Measurements from ENCODE around the gene MXRA8. TPM values are rescaled to one million over a fixed set of nuclear protein-coding genes. Genes with fewer than 3 reads are reported as not detected.

The MXRA8 gene
- polyA plus RNA-seq, 2 donors = 7.5 to 14.7 TPM

GRCh38 chr1:1312450-1313314, 45.7 kb downstream of the MXRA8 start:
- WGBS, 2 donors = 87 to 90% methylated on average over 48 to 49 of the region's 49 CpGs
- peaks cover 0 to 52% of the 10 kb centered on the region in 2 donors for H3K36me3 ChIP-seq (ENCODE audit: control insufficient read depth in 2 of 2, insufficient read depth in 2 of 2, low read length in 1 of 2)
- H3K27ac ChIP-seq (ENCODE audit: low read depth in 2 of 2, low read length in 1 of 2) = no peak overlapping the region

DNA sequence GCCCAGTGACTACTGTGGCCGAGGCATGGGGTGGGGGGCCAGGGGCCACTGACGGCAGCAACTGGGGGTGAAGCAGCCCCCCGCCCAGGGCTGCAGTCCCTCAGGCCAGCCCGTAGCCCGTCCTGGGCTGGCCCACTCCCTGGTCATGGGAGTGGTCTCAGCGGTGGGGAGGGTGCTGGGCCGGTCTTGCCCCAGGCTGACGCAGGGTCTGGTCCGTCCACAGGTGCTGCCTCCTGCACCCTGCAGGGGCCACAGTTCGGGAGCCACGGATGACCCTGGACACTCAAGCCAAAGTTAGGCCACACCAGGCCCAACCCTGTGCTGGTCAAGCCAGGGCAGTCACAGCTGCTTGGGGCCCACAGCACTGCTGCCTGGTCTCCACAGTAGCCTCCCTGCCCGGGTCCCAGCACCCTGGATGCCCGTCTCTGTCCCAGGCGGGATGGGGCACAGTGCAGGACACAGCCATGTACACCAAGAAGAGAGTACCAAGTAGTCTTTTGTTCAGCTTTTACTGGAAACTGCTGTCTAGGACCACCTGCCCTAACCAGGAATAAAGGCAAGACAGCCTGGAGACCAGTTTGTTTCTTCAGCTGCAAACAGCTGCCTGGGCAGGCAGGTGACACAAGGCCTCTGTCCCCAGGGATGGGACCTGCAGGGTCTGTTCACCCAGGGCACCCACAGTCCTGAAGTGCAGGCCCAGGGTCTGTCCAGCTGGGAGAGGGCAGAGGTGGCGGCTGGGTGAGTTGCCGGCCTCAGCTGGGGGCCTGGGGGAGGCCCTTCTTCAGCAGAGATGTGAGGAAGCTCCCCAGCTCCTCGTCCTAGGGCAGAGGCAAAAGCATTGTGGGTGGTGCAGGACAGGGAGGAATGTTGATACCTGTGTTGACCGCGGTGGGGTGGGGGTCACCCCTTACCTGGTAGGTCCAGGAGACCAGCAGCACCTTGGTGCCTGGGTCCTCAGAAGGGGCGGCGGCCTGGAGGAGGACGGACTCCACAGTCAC, 46.9 kb downstream of the MXRA8 start:
- WGBS, 2 donors = 88 to 89% methylated on average over 22 of the region's 22 CpGs
- H3K27me3 ChIP-seq (ENCODE audit: control insufficient read depth in 1 of 2, insufficient read depth in 2 of 2, low read length in 2 of 2) = no peaks in the 10 kb centered on the region
- peak overlapping the region in 1 of 2 donors; percentile 7 for H3K4me3 ChIP-seq (ENCODE audit: low read depth in 1 of 2, low read length in 2 of 2)
- H3K36me3 ChIP-seq (ENCODE audit: control insufficient read depth in 2 of 2, insufficient read depth in 2 of 2, low read length in 1 of 2) = peaks cover 0 to 52% of the 10 kb centered on the region in 2 donors
- no peaks in the 10 kb centered on the region for H3K9me3 ChIP-seq (ENCODE audit: control insufficient read depth in 2 of 2, insufficient read depth in 1 of 2, low read depth in 1 of 2, low read length in 1 of 2)
- peak overlapping the region in 1 of 2 donors; percentile 28 for H3K27ac ChIP-seq (ENCODE audit: low read depth in 2 of 2, low read length in 1 of 2)
- peaks cover 8 to 29% of the 10 kb centered on the region in 2 donors for H3K4me1 ChIP-seq (ENCODE audit: control insufficient read depth in 2 of 2, insufficient read depth in 2 of 2, low read length in 1 of 2)

More at GRCh38 chr1:1312450-1313314, 45.7 kb downstream of the MXRA8 start:
- no peak overlapping the region for H3K4me3 ChIP-seq (ENCODE audit: low read depth in 1 of 2, low read length in 2 of 2)
- no peaks in the 10 kb centered on the region for H3K9me3 ChIP-seq (ENCODE audit: control insufficient read depth in 2 of 2, insufficient read depth in 1 of 2, low read depth in 1 of 2, low read length in 1 of 2)
- H3K27me3 ChIP-seq (ENCODE audit: control insufficient read depth in 1 of 2, insufficient read depth in 2 of 2, low read length in 2 of 2) = no peaks in the 10 kb centered on the region
- H3K4me1 ChIP-seq (ENCODE audit: control insufficient read depth in 2 of 2, insufficient read depth in 2 of 2, low read length in 1 of 2) = peaks cover 3 to 22% of the 10 kb centered on the region in 2 donors

- 61 to 66% methylated on average over 20 to 21 of the region's 21 CpGs for WGBS, 2 donors
- peak overlapping the region; percentile 97 to 98 for H3K27ac ChIP-seq (ENCODE audit: low read depth in 2 of 2, low read length in 1 of 2)
- no peaks in the 10 kb centered on the region for H3K27me3 ChIP-seq (ENCODE audit: control insufficient read depth in 1 of 2, insufficient read depth in 2 of 2, low read length in 2 of 2)
- peak overlapping the region; percentile 73 to 87 for H3K4me3 ChIP-seq (ENCODE audit: low read depth in 1 of 2, low read length in 2 of 2)
- H3K9me3 ChIP-seq (ENCODE audit: control insufficient read depth in 2 of 2, insufficient read depth in 1 of 2, low read depth in 1 of 2, low read length in 1 of 2) = no peaks in the 10 kb centered on the region
- H3K36me3 ChIP-seq (ENCODE audit: control insufficient read depth in 2 of 2, insufficient read depth in 2 of 2, low read length in 1 of 2) = peaks cover 0 to 52% of the 10 kb centered on the region in 2 donors
- H3K4me1 ChIP-seq (ENCODE audit: control insufficient read depth in 2 of 2, insufficient read depth in 2 of 2, low read length in 1 of 2) = peaks cover 17 to 37% of the 10 kb centered on the region in 2 donors
These were observed 47.8 kb downstream of the MXRA8 start for GRCh38 chr1:1310476-1311053.

DNA sequence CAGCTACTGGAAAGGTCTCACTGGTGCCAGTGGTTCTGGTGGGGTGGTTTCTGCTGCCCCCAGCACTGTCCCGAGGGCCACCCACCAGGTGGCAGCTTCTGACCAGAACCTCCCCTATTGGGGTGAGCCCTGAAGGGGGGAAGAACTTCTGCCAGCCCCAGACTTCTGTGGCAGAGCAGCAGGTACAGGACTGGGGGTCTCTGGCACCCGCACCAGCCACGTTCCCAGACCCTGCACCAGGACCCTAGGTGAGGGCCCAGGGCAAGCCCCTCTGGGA, 48.3 kb downstream of the MXRA8 start:
- Histone ChIP-seq H3K4me3 (ENCODE audit: low read depth in 1 of 2, low read length in 2 of 2) (peak overlapping the region; percentile 73 to 87), H3K36me3 (ENCODE audit: control insufficient read depth in 2 of 2, insufficient read depth in 2 of 2, low read length in 1 of 2) (peaks cover 0 to 48% of the 10 kb centered on the region in 2 donors), H3K9me3 (ENCODE audit: control insufficient read depth in 2 of 2, insufficient read depth in 1 of 2, low read depth in 1 of 2, low read length in 1 of 2) (no peaks in the 10 kb centered on the region), H3K4me1 (ENCODE audit: control insufficient read depth in 2 of 2, insufficient read depth in 2 of 2, low read length in 1 of 2) (peaks cover 21 to 42% of the 10 kb centered on the region in 2 donors), H3K27me3 (ENCODE audit: control insufficient read depth in 1 of 2, insufficient read depth in 2 of 2, low read length in 2 of 2) (no peaks in the 10 kb centered on the region), H3K27ac (ENCODE audit: low read depth in 2 of 2, low read length in 1 of 2) (peak overlapping the region; percentile 97 to 98)
- 60 to 72% methylated on average over 3 of the region's 3 CpGs for WGBS, 2 donors

- Histone ChIP-seq H3K4me3 (ENCODE audit: low read depth in 1 of 2, low read length in 2 of 2) (peak overlapping the region; percentile 73 to 87), H3K27me3 (ENCODE audit: control insufficient read depth in 1 of 2, insufficient read depth in 2 of 2, low read length in 2 of 2) (no peaks in the 10 kb centered on the region), H3K9me3 (ENCODE audit: control insufficient read depth in 2 of 2, insufficient read depth in 1 of 2, low read depth in 1 of 2, low read length in 1 of 2) (no peaks in the 10 kb centered on the region), H3K27ac (ENCODE audit: low read depth in 2 of 2, low read length in 1 of 2) (peak overlapping the region; percentile 97 to 98), H3K4me1 (ENCODE audit: control insufficient read depth in 2 of 2, insufficient read depth in 2 of 2, low read length in 1 of 2) (peaks cover 25 to 48% of the 10 kb centered on the region in 2 donors), H3K36me3 (ENCODE audit: control insufficient read depth in 2 of 2, insufficient read depth in 2 of 2, low read length in 1 of 2) (peaks cover 0 to 42% of the 10 kb centered on the region in 2 donors)
- 21 to 25% methylated on average over 55 to 57 of the region's 57 CpGs for WGBS, 2 donors
These were observed 48.9 kb downstream of the MXRA8 start for GRCh38 chr1:1309251-1310108.

DNA sequence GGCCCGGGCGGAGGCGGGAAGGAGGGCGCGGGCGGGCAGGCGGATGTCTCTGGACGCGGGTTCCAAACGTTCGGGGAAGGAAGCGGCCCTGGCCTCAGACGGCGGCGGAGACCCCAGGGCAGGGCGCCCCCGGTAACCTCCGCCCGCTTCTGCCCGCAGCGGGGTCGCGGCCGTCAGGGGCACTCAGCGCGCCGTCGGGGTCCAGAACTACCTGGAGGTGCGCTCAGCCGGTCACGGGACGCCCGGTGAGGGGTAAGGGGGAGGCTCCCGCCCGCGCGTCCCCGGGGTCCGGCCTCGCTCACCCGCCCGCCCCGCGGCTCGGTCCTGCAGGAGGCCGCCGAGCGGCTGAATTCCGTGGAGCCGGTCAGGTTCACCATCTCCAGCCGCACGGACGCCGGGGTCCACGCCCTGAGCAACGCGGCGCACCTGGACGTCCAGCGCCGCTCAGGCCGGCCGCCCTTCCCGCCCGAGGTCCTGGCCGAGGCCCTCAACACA, 49.6 kb downstream of the MXRA8 start:
- peaks cover 31 to 54% of the 10 kb centered on the region in 2 donors for H3K4me1 ChIP-seq (ENCODE audit: control insufficient read depth in 2 of 2, insufficient read depth in 2 of 2, low read length in 1 of 2)

DNA sequence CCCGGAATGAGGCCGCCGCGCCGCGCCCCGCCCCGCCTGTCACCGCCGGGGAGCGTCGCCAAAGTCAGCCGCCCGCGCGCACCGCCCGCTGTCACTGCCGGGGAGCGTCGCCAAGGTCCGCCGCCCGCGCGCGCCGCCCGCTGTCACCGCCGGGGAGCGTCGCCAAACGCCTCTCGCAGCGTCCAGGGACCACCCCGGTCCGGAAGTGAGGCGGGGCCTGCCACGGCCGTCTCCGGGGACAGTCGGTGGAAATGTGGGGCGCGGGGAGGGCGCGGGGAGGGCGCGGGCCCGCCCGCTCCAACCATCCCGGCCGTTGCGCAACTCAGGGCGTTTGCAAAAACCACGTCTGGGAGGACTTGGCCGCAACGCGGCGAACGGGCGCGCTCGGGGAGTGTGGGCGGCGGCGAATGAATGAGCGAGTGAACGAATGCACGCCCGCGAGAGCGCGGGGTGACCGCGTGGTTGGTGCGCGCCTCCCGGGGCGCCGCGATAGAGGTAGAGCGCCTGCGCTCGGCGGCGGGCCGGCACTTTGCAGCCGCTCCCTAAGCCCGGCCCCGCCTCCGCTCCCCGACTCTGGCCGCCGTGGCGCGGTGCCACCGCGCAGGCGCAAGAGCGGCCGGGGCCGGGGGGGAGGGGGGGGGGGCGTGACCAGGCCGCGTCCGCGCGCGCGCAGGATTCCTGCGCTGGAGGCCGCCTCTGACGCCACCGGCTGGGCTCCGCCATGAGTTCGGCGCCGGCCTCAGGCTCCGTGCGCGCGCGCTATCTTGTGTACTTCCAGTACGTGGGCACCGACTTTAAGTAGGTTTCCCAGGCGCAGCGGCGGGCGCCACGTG, 50.2 kb downstream of the MXRA8 start, which contains the start of the genes ACAP3 and PUSL1:
Gene ACAP3 (minus strand): TSS at position 8 of the 833 bp plus-strand sequence. CDS start 115 bp downstream, outside the sequence.
Gene PUSL1 (plus strand): TSS at position 675 of the 833 bp plus-strand sequence. CDS start 47 bp downstream, at position 722.
- H3K4me1 ChIP-seq (ENCODE audit: control insufficient read depth in 2 of 2, insufficient read depth in 2 of 2, low read length in 1 of 2) = peaks cover 31 to 61% of the 10 kb centered on the region in 2 donors
- H3K27ac ChIP-seq (ENCODE audit: low read depth in 2 of 2, low read length in 1 of 2) = peak within 1 kb of the TSS; percentile 98
- no peaks in the 10 kb centered on the region for H3K27me3 ChIP-seq (ENCODE audit: control insufficient read depth in 1 of 2, insufficient read depth in 2 of 2, low read length in 2 of 2)
- H3K4me3 ChIP-seq (ENCODE audit: low read depth in 1 of 2, low read length in 2 of 2) = peak within 1 kb of the TSS; percentile 73 to 87
- WGBS, 2 donors = 0% methylated on average over 71 to 131 of the region's 131 CpGs
- H3K36me3 ChIP-seq (ENCODE audit: control insufficient read depth in 2 of 2, insufficient read depth in 2 of 2, low read length in 1 of 2) = peaks cover 0 to 32% of the 10 kb centered on the region in 2 donors
- H3K9me3 ChIP-seq (ENCODE audit: control insufficient read depth in 2 of 2, insufficient read depth in 1 of 2, low read depth in 1 of 2, low read length in 1 of 2) = no peaks in the 10 kb centered on the region

More for the DNA sequence above, 49.6 kb downstream of the MXRA8 start:
- 0 to 1% methylated on average over 55 to 66 of the region's 66 CpGs for WGBS, 2 donors
- Histone ChIP-seq H3K9me3 (ENCODE audit: control insufficient read depth in 2 of 2, insufficient read depth in 1 of 2, low read depth in 1 of 2, low read length in 1 of 2) (no peaks in the 10 kb centered on the region), H3K27ac (ENCODE audit: low read depth in 2 of 2, low read length in 1 of 2) (peak overlapping the region; percentile 97 to 98), H3K27me3 (ENCODE audit: control insufficient read depth in 1 of 2, insufficient read depth in 2 of 2, low read length in 2 of 2) (no peaks in the 10 kb centered on the region), H3K36me3 (ENCODE audit: control insufficient read depth in 2 of 2, insufficient read depth in 2 of 2, low read length in 1 of 2) (peaks cover 0 to 36% of the 10 kb centered on the region in 2 donors), H3K4me3 (ENCODE audit: low read depth in 1 of 2, low read length in 2 of 2) (peak overlapping the region; percentile 73 to 87)

Data from esophagus (tissue), 2 donors.